Measurements from ENCODE around the gene PPP1R8.
"Not testable (repeated sequence)": the region's sequence is repeated elsewhere in the genome, so short reads cannot be mapped to it uniquely, and the experiment has no call there.

PPP1R8 gene

DNA sequence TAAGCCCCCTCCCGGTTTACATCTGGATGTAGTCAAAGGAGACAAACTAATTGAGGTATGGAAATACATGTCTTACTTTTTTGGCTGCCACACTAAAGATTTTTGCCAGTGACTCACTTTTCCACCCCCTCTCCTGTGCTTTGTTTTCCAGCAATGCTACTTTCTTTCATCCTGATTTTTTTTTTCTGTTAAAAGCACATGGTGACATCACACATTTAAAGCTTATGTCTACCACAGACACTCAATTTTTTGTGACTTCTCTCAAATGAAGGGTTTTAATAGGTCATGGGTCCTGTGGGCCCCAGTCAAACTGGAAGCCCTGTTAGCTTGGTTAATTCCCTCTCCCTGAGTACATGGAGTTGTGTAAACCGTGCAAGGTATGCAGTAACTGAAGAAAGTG is 2.2 kb downstream of the PPP1R8 start:
- DNase-seq (ENCODE audit: low read depth): no peak

DNA sequence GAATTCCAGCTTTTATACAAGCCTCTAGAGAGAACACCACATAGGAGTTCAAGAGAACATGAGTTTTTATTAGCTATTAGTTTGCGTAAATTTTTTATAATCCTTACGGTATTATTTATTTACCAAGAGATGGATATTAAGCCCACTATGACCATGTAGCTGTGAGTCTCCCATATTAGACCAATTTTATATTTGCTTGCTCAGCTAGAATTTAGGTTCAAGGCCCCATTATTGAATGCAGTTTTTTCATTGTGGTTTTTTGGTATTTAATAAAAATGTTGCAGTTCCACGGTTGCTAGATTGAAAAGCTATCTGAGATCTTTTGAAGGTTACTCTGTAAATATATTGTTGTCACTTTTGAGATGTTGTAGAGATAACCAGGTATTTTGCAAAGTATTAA is 2.9 kb downstream of the PPP1R8 start:
- no peak for DNase-seq (ENCODE audit: low read depth)

DNA sequence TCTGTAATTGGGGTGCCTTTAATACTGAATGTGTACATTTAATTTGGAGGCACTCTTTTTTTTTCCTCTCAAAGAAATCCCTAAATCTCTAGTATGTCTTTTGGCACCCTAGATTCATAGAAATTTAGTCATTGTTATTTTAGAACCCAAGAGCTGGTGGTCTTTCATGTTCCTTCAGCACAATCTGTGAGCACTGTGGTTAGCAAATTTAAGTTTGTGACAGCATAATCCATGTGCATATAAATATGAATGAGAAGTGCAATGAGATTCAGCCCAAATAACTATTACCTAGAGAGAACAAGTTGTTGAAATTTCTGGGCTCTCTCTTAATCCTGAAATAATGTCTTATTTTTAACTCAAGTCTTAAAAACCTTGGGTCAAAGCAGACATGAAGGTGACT is 4.5 kb downstream of the PPP1R8 start:
- no peak for DNase-seq (ENCODE audit: low read depth)

DNA sequence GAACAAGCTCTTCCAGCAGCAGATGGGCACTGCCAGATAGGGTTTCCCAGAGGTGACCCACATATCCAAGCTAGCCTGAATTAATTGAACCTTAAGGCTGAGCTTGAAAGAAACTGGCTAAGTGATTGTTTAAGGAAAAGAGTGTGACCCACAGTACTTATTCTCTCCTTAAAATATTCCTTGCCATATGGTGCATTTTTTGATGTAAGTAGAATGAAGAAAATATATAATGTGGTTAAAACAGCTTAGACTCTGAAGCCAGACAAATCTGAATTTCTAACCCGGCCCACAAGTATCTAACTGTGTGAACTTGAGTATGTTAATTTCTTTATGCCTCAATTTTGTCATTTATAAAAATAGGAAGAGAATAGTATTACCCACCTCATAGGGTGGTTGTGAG is 4.9 kb downstream of the PPP1R8 start:
- DNase-seq (ENCODE audit: low read depth): no peak

DNA sequence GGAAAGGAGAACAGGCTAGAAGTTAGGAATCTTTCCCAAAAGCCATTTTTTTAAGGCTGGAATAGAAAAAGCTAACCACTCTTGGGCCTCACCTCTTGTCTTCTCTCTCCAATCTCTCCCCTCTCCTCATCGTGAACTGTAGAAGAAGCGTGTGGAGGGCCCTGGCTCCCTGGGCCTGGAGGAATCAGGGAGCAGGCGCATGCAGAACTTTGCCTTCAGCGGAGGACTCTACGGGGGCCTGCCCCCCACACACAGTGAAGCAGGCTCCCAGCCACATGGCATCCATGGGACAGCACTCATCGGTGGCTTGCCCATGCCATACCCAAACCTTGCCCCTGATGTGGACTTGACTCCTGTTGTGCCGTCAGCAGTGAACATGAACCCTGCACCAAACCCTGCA is 19.4 kb downstream of the PPP1R8 start:
- DNase-seq (ENCODE audit: low read depth): no peak

DNA sequence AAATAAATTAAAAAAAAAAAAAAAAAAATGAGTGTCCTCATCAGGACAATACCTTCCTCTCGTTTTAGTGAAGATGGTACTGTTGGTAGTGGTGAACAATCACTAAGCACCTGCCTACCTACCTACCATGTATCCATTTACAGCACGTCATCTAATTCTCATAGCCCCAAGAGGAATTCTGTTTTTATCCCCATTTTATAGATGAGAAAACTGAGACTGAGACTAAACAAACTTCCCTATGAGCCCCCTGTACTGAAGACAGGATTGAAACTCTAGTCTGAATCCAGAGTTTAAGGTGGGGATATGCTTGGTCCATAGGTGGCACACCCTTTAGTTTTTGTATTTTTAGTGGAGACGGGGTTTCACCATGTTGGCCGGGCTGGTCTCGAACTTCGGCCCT is 24.5 kb downstream of the PPP1R8 start:
- DNase-seq (ENCODE audit: low read depth): no peak

DNA sequence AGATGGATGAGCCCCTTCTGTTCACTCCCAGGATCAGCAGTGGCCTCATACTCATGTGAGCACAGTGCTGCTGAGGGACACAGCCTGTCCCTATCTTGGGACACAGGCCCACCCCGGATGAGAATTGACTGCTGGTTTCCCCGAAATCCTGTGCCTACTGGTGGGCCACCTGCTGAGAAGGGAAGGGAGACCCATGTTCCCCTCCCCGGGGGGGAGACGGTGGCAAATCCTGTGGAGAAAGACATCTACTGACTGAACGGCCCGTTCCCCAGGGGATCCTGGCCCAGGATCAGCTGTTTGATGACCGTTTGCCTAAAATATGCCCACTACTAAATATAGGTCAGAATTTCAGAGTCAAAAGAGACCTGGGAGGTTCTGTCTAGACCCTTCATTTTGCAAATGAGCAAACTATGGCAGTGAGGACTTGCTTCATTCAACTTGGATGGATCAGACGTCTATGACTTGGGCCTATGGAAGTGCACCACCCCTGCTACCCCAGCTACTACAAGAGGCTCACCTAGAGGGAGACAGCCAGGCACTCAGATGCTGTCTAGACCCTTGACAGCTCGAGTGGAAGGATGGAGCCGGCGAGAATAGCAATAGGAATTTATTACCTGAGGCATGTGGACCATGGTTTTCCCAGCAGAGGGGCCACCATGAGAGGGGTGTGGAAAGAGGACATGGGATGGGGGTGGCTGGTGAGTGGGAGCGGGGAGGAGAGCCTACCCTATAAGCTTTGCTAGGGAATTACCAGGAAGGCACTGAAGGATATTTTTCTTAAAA is 26.2 kb downstream of the PPP1R8 start:
- DNase-seq (ENCODE audit: low read depth): no peak

DNA sequence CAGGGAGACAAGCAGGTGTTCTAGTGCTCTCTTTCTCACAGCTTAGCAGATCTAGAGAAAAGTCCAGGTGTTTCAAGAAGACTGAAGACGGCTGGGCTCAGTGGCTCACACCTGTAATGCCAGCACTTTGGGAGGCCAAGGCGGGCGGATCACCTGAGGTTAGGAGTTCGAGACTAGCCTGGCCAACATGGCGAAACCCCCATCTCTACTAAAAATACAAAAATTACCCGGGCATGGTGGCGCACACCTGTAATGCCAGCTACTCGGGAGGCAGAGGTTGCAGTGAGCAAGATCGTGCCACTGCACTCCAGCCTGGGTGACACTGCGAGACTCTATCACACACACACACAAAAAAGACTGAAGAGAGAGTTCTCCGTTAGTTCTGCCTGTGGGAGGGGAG is 27.0 kb downstream of the PPP1R8 start:
- DNase-seq (ENCODE audit: low read depth): not testable (repeated sequence)

DNA sequence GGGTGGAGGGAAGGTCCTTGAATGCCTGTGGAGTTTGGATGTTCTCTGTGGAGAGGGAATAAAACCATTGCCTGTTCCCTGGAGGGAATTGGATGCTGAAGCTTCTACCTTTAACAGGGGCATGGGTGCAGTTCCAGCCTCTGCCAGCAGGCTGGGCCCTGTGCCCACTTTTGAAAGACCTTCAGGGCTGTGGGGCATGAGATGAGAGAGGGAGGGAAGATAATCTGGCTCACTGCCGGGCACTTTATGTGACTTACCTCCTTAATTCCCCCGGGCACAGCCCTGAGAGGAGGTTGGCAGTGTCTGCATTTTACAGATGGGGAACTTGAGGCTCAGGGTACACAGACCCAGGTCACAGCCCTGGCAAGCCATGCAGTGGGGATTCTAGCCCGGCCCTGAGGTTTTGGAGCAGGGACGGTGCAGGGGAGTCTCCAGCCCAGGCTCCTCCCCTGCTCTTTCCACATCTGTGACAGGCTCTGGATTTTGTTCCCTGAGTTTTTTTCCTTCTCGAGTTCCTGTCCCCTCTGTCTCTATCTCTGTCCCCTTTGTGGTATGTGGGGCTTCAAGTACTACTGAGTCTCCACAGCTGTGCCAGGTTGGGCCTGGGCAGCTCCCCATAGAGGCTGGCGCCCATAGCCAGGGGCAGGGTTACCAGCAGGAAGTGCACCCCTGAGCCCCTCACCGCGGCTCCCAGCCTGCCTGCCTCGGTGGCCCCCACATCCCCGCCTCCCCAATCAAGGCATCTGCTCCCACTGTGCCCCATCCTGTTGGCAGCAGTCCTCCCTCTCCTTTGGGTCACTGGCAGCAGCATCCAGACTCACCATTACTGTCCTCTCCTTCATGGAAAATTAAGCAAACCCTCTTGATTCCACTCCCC is 27.7 kb downstream of the PPP1R8 start:
- peak; percentile 76 for DNase-seq (ENCODE audit: low read depth)

DNA sequence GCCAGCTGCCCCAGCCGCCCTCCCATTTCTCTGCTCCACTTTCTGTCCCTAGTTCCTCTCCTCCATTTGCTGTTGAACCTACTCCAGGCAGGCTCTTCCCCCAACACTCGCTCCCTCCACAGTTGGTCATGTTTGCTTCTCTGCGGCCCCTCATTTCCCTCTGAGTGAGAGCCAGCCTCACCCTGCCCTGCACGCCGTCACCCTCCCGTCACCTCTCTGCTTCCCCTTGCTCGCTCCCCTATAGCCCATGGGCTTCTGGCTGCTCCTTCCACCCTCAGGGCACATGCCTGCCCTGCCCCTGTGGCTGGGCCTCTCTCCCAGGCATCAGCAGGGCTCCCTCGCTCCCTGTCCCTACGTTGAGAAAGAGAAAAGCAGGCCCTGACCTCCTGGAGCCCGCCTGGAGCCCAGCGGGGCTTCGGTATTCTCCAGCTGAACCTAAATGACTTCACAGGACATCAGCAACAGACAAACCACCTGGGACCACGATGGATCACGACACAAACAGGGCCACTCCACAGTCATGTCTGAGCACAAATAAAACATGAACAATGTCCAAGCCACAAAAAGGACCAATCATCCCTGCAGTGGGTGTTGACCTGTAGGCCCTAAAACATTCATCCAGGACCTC is 28.5 kb downstream of the PPP1R8 start:
- DNase-seq (ENCODE audit: low read depth): no peak

DNA sequence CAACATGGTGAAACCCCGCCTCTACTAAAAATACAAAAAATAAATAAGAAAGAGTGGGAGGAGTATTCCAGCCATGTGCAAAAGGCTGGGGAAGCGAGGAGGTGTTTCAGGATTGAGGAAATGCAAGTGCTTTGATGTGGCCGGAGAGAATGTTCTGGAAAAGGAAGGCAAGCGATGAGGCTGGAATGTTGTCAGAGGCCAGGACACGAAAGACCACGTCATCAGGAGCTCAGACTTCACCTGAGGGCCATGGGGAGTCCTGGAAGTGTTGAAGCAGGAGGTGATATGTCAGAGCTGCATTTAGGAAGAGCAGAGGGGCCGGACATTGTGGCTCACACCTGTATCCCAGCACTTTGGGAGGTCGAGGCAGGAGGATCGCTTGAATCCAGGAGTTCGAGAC is 30.9 kb downstream of the PPP1R8 start:
- no peak for DNase-seq (ENCODE audit: low read depth)

DNA sequence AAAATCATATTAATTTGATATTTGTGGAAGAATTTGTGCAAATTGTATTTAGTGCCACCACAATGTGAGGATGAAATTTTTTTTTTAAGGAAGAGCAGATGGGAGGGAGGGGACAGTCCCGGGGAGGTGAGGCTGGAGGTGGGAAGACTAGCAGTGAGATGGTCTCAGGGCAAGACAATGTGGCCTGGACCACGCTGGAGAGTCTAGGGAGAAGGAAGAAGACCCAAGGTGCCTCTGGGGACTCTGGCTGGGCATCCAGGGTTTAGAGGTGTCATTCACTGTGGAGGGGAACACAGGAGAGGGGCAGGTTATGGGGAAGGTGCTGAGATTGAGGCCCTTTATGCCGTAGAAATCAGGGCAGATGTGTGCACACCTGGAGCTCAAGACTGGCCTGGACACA is 31.4 kb downstream of the PPP1R8 start:
- DNase-seq (ENCODE audit: low read depth): no peak

DNA sequence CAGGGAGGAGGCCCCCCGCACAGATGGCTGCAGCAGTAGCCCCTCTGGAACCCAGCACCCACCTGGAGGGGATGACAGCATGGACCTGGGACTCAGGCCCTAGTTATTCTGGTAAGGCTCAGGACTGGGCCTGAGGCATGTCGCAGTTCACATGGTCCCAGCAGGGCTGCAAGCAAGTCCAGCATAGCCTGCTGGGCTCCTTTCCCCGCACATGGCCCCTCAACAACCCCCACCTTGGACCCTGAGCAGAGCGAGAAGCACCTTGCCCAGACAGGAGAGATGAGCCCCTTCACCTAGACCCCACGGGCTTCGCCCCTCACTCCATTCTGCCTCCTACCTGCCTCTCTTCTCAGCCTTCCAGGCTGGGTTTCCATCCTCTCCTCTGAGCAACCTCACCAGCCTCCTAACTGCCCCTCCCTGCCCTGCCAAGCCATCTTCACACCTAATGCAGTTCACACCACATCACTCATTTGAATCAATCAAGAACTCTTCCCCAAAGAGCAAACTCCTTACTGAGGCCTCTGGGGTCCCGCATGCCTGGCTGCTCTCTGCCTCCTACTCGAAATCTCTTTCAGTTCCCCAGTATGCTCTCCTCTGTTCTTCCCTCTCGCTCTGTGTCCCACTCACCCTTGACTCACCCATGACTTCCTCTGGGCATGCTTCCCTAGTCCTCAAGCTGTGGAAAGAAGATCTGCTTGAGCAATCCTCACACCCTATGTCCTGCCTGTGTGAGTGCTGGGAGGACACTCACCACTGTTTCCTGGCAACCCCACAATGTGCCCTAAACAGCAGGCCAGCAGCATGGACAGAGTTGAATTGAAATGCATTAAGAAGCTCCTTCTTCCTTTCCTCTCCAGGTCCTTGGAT is 32.3 kb downstream of the PPP1R8 start:
- DNase-seq (ENCODE audit: low read depth): no peak

DNA sequence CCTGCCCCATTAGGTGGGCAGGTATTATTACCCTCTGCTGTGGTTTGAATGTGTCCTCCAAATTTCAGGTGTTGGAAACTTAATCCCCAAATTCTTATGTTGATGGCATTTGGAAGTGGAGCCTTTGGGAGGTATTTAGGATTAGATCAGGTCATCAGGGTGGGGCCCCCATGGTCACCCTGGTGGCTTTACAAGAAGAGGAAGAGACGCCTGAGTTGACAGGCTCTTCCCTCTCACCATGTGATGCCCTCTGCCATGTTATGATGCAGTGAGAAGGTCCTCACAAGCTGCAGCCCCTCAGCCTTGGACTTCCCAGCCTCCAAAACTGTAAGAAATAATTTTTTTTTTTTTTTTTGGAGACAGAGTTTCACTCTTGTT is 32.9 kb downstream of the PPP1R8 start:
- no peak for DNase-seq (ENCODE audit: low read depth)

DNA sequence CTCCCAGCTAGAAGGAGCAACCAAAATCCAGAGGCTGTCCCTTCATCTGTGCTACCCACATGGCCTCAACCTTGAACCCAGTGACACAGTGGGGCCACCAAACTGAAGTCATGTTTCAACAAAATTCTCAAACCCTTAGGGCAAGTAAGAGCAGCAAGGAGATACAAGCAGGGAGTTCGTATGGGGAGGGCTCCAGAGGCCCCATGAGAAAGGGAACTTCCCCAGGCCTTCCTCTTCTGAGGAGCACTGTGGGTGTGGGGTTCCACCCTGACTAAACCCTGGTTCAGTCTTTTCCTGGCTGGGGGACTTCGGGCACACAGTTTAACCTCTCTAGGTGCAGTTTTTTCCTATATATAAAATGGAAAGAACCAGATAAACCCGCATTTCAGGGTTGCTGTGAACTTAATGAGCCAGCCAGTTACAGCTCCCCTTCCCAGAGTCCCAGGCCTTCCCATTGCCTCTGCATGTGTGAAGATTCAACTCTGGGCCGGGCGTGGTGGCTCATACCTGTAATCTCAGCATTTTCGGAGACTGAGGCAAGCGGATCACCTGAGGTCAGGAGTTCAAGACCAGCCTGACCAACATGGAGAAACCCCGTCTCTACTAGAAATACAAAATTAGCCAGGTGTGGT is 33.8 kb downstream of the PPP1R8 start:
- no peak for DNase-seq (ENCODE audit: low read depth)

DNA sequence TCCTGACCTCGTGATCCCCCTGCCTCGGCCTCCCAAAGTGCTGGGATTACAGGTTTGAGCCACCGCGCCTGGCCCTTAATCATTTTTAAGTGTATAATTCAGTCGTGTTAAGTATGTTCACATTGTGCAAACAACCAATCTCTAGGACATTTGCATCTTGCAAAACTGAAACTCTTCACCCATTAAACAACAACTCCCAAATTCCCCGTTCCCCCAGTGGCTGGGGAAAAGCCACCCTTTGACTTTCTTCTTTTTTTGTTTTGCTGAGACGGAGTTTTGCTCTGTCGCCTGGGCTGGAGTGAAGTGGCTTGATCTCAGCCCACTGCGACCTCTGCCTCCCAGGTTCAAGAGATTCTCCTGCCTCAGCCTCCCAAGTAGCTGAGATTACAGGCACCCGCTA is 35.2 kb downstream of the PPP1R8 start:
- DNase-seq (ENCODE audit: low read depth): no peak

DNA sequence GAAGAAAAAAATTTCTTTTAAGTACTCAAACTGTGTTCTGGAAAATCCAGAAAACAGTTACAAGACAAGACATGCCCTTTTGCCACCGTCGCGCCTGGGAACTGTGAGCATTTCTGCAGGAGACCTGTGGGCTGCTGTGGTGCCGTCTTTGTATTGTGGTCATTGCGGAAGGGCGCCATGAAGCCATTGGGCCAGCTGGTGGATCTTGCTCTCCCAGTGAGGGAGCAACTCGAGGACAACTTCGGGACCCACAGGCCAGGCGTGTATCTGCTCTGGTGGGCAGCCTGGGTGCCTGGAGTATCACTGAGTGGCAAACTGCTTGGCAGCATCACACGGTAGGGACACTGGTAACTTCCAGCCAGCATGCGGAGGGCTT is 38.0 kb downstream of the PPP1R8 start:
- DNase-seq (ENCODE audit: low read depth): no peak

DNA sequence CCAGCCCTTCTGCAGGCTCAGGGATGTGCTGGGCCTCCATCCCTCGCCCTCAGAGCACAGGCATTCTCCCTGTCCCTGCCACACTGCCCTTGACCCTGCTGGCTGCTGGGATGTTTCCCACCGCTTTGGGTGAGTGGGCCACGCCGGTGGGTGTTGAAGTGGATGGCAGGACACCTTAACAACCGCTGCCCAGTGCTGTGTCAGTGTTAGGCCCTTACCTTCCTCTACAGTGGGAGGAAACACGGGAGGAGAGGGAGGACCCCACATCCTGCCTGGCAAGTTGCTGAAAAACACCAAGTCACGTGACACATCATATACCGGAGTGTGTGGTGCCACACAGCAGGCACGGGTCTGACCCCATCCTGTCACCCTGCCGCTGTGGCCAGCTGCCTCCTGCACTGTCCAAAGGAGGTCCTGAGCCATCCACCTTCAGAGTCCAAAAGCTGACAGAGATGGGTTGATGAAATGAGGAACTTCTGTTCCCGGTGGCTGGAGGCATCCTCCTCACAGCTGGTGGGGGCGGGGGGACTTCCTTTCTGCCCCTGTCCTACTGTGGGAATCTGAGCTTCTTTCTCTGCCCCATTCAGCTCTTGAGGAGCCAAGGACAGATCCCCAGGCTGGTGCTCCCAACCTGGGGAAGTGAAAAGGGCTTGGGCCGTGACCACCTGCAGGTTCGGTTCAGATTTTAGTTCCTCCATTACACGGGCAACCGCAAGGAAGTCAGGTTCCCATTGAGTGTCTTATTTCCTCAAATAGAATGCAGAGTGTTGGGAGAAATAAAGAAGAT is 38.5 kb downstream of the PPP1R8 start:
- peak; percentile 55 for DNase-seq (ENCODE audit: low read depth)

DNA sequence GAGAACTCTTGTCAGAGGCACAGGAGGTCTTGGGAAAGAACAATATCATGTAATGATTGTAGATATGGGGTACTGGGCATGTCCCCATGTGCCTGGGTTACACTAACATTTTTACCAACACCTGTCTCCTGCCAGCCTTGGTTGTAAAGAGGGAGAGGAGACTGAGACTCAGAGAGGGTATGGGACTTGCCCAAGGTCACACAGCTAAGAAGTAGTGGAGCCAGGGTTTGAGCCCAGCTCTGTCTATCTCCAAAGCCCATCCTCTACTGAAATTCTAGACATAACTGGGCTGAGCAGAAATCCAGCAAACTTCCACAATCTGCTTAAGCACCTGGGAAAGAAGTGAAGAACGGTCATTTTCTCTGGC is 39.1 kb downstream of the PPP1R8 start:
- DNase-seq (ENCODE audit: low read depth): no peak

DNA sequence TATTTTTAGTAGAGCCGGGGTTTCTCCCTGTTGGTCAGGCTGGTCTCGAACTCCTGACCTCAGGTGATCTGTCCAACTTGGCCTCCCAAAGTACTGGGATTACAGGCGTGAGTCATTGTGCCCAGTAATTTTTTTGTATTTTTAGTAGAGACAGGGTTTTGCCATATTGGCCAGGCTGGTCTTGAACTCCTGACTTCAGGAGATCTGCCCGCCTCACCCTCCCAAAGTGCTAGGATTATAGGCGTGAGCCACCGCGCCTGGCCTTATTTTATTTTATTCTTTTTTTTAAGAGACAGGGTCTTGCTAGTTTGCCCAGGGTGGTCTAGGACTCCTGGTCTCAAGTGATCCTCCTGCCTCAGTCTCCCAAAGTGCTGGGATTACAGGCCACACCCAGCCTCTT is 40.5 kb downstream of the PPP1R8 start:
- not testable (repeated sequence) for DNase-seq (ENCODE audit: low read depth)
